Activated CD4-positive, alpha-beta T cell treated with anti-CD3 and anti-CD28 coated beads for 1 hour (primary cell): Measurements from ENCODE around the gene OSTF1.
A peak's percentile ranks its signal among the peaks of the same experiment; 100 is the strongest.

Experiments used
- DNase-seq: peaks from one replicate; pipeline ENCODE4 v3.0.0-alpha.2; 2020

Gene OSTF1

GRCh38 chr9:75169623-75170022, 81.3 kb downstream of the OSTF1 start:
- no peak for DNase-seq

DNA sequence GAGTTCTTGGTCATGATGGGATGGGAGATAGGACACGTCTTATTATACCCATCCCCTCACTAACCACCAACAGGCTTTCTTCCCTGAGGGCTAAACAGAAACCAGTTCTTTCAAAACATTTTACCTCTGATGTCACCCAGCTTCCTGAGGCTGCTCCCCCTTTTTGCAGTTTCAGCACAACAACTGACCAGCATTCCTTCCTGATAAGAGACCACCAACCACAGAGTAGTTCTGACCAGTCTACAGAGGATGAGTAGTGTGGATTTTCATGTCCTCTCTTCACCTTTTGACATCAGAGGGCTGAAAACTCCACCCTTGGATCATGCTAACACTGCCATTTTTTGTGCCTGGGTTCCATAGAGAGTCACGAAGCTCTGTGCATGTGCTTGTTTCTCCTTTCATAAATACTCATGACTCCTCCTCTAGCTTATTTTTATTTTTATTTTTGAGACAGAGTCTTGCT, 82.6 kb downstream of the OSTF1 start:
- no peak for DNase-seq

GRCh38 chr9:75175395-75175794, 87.1 kb downstream of the OSTF1 start:
- DNase-seq = no peak

- no peak for DNase-seq
Observed at GRCh38 chr9:75176037-75176436, 87.7 kb downstream of the OSTF1 start.

DNA sequence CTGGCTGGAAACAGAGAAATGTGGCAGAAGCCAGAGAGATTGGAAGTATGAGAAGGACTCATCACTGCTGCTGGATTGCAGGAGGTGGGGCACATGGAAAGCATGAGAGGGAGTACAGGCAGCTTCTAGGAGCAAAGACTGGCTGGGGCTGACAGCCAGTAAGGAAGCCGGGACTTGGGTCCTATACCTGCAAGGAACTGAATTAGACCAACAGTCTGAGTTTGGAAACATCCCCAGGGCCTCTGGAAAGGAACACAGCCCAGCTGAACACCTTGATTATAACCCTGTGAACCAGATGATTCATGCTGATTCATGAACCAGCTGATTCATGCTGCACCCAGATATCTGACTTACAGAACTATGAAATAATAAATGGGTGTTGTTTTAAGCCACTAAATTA, 93.4 kb downstream of the OSTF1 start:
- DNase-seq = no peak

- no peak for DNase-seq
Observed at GRCh38 chr9:75183306-75183705, 95.0 kb downstream of the OSTF1 start.

GRCh38 chr9:75184471-75184870, 96.2 kb downstream of the OSTF1 start:
- DNase-seq = no peak

DNA sequence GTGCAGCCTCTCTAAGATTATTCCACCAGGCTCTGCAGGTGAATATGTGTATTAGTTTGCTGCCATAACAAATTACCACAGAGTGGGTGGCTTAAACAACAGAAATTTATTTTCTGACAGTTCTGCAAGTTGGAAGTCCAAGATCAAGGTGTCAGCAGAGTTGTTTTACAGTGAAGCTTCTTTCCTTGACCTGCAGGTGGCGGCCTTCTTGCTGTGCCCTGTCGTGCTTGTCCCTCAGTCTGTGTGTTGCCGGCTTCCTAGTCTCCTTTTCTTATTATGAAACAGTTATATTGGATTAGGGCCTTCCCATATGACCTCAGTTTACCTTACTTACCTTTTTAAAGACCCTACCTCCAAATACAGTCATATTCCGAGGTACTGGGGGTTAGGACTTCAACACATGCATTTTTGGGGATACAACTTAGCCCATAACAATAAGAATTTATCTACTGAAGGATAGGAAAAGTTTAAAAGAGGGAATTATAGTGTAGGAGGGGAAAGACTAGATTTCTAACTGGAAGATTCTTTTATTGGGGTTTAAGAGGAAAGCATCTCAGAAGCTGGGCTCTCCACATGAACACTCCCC, 97.4 kb downstream of the OSTF1 start:
- peak; percentile 20 for DNase-seq

GRCh38 chr9:75186767-75187380, 98.6 kb downstream of the OSTF1 start:
- no peak for DNase-seq

- no peak for DNase-seq
Observed at GRCh38 chr9:75188756-75189155, 100.4 kb downstream of the OSTF1 start.

GRCh38 chr9:75190762-75191161, 102.4 kb downstream of the OSTF1 start:
- no peak for DNase-seq
